K562 (cell line): ENCODE results near the gene RAD23B. TPM values are rescaled to one million over a fixed set of nuclear protein-coding genes. Genes with fewer than 3 reads are reported as not detected.

ENCODE experiments used
- AFF4 ChIP-seq: sonication (generic); formaldehyde crosslinking; IDR thresholded peaks from 2 replicates; pipeline ENCODE4 v1.8.0; 2023; ENCODE audit warnings: mild to moderate bottlenecking, missing genetic modification reagents
- ASH1L ChIP-seq: fragments of 450-650 bp; IDR thresholded peaks from 2 replicates; pipeline ENCODE4 v1.6.1; 2018; ENCODE audit warnings: borderline replicate concordance, mild to moderate bottlenecking, low read depth; ENCODE audit not compliant: partially characterized antibody
- CTBP1 ChIP-seq: fragments of 450-650 bp; IDR thresholded peaks from 2 replicates; pipeline ENCODE4 v1.6.1; 2016; ENCODE audit warnings: borderline replicate concordance
- EHMT2 ChIP-seq: fragments of 450-650 bp; IDR thresholded peaks from 2 replicates; pipeline ENCODE4 v1.6.1; 2018; ENCODE audit warnings: antibody characterized with exemption
- KAT2B ChIP-seq: IDR thresholded peaks from one replicate; pipeline ENCODE4 v1.6.1; 2012; ENCODE audit warnings: low read depth, mild to moderate bottlenecking, control low read depth, inconsistent platforms, low read length, moderate library complexity
- KDM2B ChIP-seq: fragments of 250-450 bp; sonication (Bioruptor Pico); IDR thresholded peaks from 2 replicates; pipeline ENCODE4 v1.8.0; 2021; ENCODE audit warnings: mild to moderate bottlenecking, moderate library complexity
- MXD1 ChIP-seq: fragments of 250-450 bp; sonication (Bioruptor Pico); IDR thresholded peaks from 2 replicates; pipeline ENCODE4 v1.8.0; 2021; ENCODE audit warnings: borderline replicate concordance, mild to moderate bottlenecking, moderate library complexity; ENCODE audit not compliant: poor library complexity, severe bottlenecking
- PHF20 ChIP-seq: fragments of 450-650 bp; IDR thresholded peaks from 2 replicates; pipeline ENCODE4 v1.6.1; 2018; ENCODE audit not compliant: partially characterized antibody
- SAFB2 ChIP-seq: fragments of 200-400 bp; formaldehyde crosslinking; IDR thresholded peaks from 2 replicates; pipeline ENCODE4 v1.6.1; 2018; ENCODE audit warnings: borderline replicate concordance, low read length, low read depth, moderate library complexity; ENCODE audit not compliant: severe bottlenecking
- SMARCC2 ChIP-seq: fragments of 450-650 bp; IDR thresholded peaks from 2 replicates; pipeline ENCODE4 v1.6.1; 2017; ENCODE audit warnings: antibody characterized with exemption, moderate library complexity, mild to moderate bottlenecking, low read depth
- SMC3 ChIP-seq: conservative IDR thresholded peaks from 2 replicates; pipeline ENCODE4 v1.6.1; 2011; ENCODE audit warnings: low read depth, low read length, improper control_type of control experiment; ENCODE audit not compliant: insufficient read depth
- SP1 ChIP-seq: sonication (generic); formaldehyde crosslinking; IDR thresholded peaks from 2 replicates; pipeline ENCODE4 v1.8.1; 2022; ENCODE audit warnings: mild to moderate bottlenecking, missing genetic modification reagents
- STAG1 ChIP-seq: sonication (generic); formaldehyde crosslinking; IDR thresholded peaks from 2 replicates; pipeline ENCODE4 v1.5.0; 2020; ENCODE audit warnings: missing genetic modification reagents, borderline replicate concordance
- TBL1XR1 ChIP-seq, 2 experiments: IDR thresholded peaks; 2 replicates each; pipeline ENCODE4 v1.6.1; 2012; ENCODE audit warnings: improper control_type of control experiment in 2 of 2, low read length in 2 of 2, mild to moderate bottlenecking in 1 of 2
- ZBTB5 ChIP-seq: fragments of 450-650 bp; IDR thresholded peaks from 2 replicates; pipeline ENCODE4 v1.6.1; 2017; ENCODE audit warnings: antibody characterized with exemption
- ZHX1 ChIP-seq: fragments of 150-350 bp; conservative IDR thresholded peaks from 2 replicates; pipeline ENCODE4 v1.6.1; 2014; ENCODE audit warnings: low read length
- ZNF174 ChIP-seq: fragments of 250-450 bp; sonication (Bioruptor Pico); IDR thresholded peaks from 2 replicates; pipeline ENCODE4 v1.4.0; 2020; ENCODE audit warnings: mild to moderate bottlenecking
- ZNF184 ChIP-seq: sonication (generic); formaldehyde crosslinking; IDR thresholded peaks from 2 replicates; pipeline ENCODE4 v1.5.0; 2020; ENCODE audit warnings: missing genetic modification reagents
- polyA plus RNA-seq, 8 experiments: library from polyadenylated mRNA; depleted of rRNA in 4 of 8; stranded (reverse) in 5 of 8; unstranded in 3 of 8; fragments of >200 nt; fragmentation: Nextera tagmentation in 2 of 8; fragmentation: Illumina TruSeq in 1 of 8; extraction: Ambion mirVana in 2 of 8; extraction: Trizol in 1 of 8; gene quantifications; 2 replicates each; pipeline versions ENCODE4 v1.2.1 to v1.2.3, GENCODE V29; 2011 to 2014; ENCODE audit warnings: inconsistent platforms in 1 of 8, missing spikeins in 1 of 8
- total RNA-seq, 7 experiments: library from RNA; depleted of rRNA in 6 of 7; stranded (reverse); fragments of >200 nt in 6 of 7; fragmentation: Illumina TruSeq in 2 of 7; extraction: Trizol in 2 of 7; gene quantifications; 2 replicates each; pipeline versions ENCODE4 v1.2.1 to v1.2.3, GENCODE V29; 2011 to 2021; ENCODE audit warnings: low replicate concordance in 1 of 7

RAD23B gene
- total and polyA plus RNA-seq, 9 of the 15 experiments (the other 6 are each of a cell fraction or from before 2014, with no cell fraction given), result 14.5 to 184 (median 114) TPM

GRCh38 chr9:107282759-107283622, at the start of gene RAD23B (continued):
- TF ChIP-seq ZNF174 (CRISPR knock-in tag), result no peak
- no peak for TF ChIP-seq ZBTB5
- TF ChIP-seq CTBP1, result peak; percentile 74
- peak; percentile 67 for TF ChIP-seq PHF20
- 0 out of 2 replicates have a peak, but pooled peaks have one; percentile 2 for TF ChIP-seq SMC3
- TF ChIP-seq KAT2B, result no peak
- no peak; the same call in 1 of the 2 replicates for TF ChIP-seq KDM2B
- TF ChIP-seq ASH1L, result no peak
- no peak for TF ChIP-seq ZHX1
- no peak for TF ChIP-seq MXD1 (CRISPR knock-in tag)
- TF ChIP-seq STAG1 (CRISPR knock-in tag), result no peak
- TF ChIP-seq TBL1XR1 (IDR thresholded peaks at IDR 0.05; ENCODE audit: low read length in 2 of 2), result peak in 1 of 2 experiments; percentile 22; a peak in 2 of 4 replicates
- no peak for TF ChIP-seq SMARCC2
- TF ChIP-seq EHMT2, result no peak
- no peak for TF ChIP-seq SAFB2
- TF ChIP-seq SP1 (CRISPR knock-in tag), result peak; percentile 94
- no peak for TF ChIP-seq ZNF184
- peak; percentile 74 for TF ChIP-seq AFF4
